Measurements from ENCODE around the gene SMS. TPM values are rescaled to one million over a fixed set of nuclear protein-coding genes. Genes with fewer than 3 reads are reported as not detected.

Gene SMS
- total RNA-seq, 2 experiments from 2014 or later: 175 to 184 TPM

DNA sequence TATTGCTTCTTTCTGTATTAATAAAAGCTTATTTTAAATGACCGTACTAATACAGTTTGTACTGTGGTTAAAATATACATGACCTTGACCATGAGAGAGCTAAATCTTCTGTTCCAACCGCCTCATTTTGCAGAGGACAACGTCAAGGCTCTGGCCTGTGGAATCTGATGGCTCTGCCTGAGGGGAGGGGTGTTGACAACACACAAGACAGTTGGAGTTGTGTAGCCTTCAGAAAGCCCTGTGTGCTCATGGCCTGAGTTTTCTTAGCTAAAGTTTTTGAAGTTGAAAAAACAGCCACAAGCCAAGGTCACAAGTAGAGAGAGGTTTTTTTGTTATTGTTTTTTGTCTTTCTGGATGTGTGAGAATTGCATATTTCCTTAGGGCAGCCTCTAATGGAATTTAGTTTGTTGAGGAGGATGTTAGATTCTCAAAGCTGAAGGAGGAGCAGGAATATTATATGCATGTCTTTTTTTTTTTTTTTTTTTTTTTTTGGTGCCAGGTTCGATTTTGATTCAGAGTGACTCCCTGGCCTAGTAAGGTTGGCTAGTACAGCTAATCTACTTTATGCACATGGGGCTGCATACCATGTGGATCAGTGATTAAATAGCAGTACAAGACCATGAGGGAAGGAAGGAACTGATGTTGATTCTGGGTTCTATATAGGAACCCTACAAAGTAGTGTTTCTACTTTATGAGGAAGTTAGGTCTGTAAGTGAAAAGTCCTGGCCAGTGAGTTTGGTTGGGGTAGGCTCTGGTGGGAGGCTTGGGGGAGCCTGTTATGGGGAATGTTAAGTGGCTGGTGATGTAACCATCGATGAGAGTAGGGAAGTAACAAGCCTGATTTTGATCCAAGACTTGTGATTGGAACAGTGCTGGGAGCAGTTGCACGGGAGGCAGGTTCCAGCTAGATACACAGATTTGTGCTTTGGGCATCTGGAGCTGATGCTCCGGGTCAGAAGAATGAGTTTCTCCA is 20.3 kb downstream of the SMS start:
- peak overlapping the region; percentile 43 for H3K27ac Mint-ChIP-seq
- peaks cover 16% of the 10 kb centered on the region for H3K36me3 Mint-ChIP-seq (ENCODE audit: low read depth)
- ChIA-PET POLR2A (interaction anchor here (0.7 to 1.1 kb wide), 2 partner anchors 12 to 14 kb away, joined by 3 read pairs; no protein-coding TSS in a partner anchor), CTCF (interaction anchor here (0.8 kb wide), 1 partner anchor 24 kb away, joined by 3 read pairs; no protein-coding TSS in a partner anchor)
- ATAC-seq (no peak), DNase-seq (no peak)
- no peaks in the 10 kb centered on the region for H3K9me3 Mint-ChIP-seq
- TF ChIP-seq, protein P1, sequence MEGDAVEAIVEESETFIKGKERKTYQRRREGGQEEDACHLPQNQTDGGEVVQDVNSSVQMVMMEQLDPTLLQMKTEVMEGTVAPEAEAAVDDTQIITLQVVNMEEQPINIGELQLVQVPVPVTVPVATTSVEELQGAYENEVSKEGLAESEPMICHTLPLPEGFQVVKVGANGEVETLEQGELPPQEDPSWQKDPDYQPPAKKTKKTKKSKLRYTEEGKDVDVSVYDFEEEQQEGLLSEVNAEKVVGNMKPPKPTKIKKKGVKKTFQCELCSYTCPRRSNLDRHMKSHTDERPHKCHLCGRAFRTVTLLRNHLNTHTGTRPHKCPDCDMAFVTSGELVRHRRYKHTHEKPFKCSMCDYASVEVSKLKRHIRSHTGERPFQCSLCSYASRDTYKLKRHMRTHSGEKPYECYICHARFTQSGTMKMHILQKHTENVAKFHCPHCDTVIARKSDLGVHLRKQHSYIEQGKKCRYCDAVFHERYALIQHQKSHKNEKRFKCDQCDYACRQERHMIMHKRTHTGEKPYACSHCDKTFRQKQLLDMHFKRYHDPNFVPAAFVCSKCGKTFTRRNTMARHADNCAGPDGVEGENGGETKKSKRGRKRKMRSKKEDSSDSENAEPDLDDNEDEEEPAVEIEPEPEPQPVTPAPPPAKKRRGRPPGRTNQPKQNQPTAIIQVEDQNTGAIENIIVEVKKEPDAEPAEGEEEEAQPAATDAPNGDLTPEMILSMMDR (IDR thresholded peaks at IDR 0.05): no peak
- peaks cover 51% of the 10 kb centered on the region for H3K4me1 Mint-ChIP-seq (ENCODE audit: low read depth)
- no peak overlapping the region for H3K4me3 Mint-ChIP-seq
- no peaks in the 10 kb centered on the region for H3K27me3 Mint-ChIP-seq
- intact Hi-C loops (cut with micrococcal nuclease): no loop called here

DNA sequence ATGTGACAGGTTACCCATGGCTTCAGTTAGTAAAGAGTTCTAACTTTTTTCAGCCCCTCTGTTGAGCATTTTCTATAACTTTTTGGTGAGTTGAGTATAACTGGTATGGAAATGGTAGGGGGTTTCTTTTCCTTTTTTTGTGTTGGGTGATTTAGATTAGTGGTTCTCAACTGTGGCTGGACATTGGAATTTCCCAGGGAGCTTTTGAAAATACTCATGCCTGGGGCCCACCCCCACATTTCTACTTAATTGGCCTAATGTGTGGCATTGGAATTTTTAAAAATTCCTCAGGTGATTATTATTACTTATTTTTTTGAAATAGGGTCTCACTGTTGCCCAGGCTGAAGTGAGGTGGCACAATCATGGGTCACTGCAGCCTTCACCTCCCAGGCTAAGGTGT is 21.9 kb downstream of the SMS start:
- TF ChIP-seq, protein P1 (IDR thresholded peaks at IDR 0.05): no peak
- DNase-seq (no peak), ATAC-seq (no peak)
- Mint-ChIP-seq H3K27me3 (no peaks in the 10 kb centered on the region), H3K27ac (no peak overlapping the region), H3K36me3 (ENCODE audit: low read depth) (peaks cover 23% of the 10 kb centered on the region), H3K9me3 (no peaks in the 10 kb centered on the region), H3K4me1 (ENCODE audit: low read depth) (peaks cover 49% of the 10 kb centered on the region), H3K4me3 (no peak overlapping the region)
- ChIA-PET CTCF (no interaction called here), POLR2A (no interaction called here)
- intact Hi-C loops (cut with micrococcal nuclease): no loop called here

DNA sequence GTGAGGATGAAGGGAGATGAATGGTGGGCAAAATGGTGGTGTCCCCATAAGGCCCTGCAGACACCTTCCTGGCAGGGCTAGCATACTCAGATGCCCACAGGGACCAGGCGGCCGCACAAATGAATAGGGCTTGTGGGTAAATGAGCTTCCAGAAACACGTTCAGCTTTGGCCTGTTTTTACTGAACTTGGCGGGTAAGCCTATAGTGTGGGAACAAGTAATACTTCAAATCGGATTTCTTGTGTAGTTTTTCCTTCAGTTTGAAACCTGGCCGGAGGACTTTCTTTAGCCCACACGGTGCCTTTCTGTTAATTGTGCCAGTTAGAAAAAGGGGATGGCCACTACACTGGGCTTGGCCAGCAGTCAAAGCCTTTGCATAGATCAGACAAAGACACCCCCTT is 22.8 kb downstream of the SMS start:
- Mint-ChIP-seq H3K27ac (no peak overlapping the region), H3K36me3 (ENCODE audit: low read depth) (peaks cover 20% of the 10 kb centered on the region), H3K4me3 (no peak overlapping the region), H3K27me3 (no peaks in the 10 kb centered on the region), H3K4me1 (ENCODE audit: low read depth) (peaks cover 40% of the 10 kb centered on the region), H3K9me3 (no peaks in the 10 kb centered on the region)
- TF ChIP-seq, protein P1 (IDR thresholded peaks at IDR 0.05): no peak
- POLR2A ChIA-PET: no interaction called here
- intact Hi-C loops (cut with micrococcal nuclease): no loop called here
- no peak for ATAC-seq
- CTCF ChIA-PET: no interaction called here
- no peak for DNase-seq

DNA sequence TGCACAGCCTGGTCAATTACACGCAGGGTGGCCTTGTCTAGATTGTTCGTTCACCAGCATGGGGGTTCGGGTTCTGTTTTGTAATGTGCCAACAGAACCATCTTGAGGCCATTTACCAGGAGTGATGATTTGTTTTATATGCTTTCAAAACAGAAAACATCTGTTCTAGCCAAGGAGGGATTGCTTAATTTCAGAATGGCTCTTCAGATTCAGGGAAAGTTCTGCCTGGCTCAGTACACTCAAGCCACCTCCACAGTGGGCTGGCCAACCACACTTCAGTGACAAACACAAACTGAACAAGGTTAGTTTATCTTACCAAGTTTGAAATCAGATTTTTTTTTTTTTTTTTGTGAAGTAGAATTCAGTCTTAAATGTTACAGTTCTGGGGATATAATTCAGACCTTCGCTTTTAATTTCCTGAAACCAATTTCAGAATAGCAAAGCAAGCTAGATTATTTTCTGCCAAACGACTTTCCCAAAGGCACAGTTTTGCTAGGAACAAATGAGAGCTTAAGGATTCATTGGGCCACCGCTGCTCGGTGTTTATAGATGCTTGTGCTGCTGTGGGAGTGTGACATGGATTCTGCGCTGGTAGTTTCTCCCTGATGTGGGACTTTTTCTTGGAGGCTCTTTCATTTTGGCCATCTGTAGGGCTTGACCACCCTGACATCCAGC is 23.4 kb downstream of the SMS start:
- H3K27me3 Mint-ChIP-seq: no peaks in the 10 kb centered on the region
- ATAC-seq (no peak), DNase-seq (no peak)
- H3K27ac Mint-ChIP-seq: no peak overlapping the region
- intact Hi-C loops (cut with micrococcal nuclease): no loop called here
- no peaks in the 10 kb centered on the region for H3K9me3 Mint-ChIP-seq
- POLR2A ChIA-PET: no interaction called here
- TF ChIP-seq, protein P1 (IDR thresholded peaks at IDR 0.05): no peak
- H3K4me3 Mint-ChIP-seq: no peak overlapping the region
- peaks cover 34% of the 10 kb centered on the region for H3K4me1 Mint-ChIP-seq (ENCODE audit: low read depth)
- H3K36me3 Mint-ChIP-seq (ENCODE audit: low read depth): peaks cover 16% of the 10 kb centered on the region
- CTCF ChIA-PET: no interaction called here

DNA sequence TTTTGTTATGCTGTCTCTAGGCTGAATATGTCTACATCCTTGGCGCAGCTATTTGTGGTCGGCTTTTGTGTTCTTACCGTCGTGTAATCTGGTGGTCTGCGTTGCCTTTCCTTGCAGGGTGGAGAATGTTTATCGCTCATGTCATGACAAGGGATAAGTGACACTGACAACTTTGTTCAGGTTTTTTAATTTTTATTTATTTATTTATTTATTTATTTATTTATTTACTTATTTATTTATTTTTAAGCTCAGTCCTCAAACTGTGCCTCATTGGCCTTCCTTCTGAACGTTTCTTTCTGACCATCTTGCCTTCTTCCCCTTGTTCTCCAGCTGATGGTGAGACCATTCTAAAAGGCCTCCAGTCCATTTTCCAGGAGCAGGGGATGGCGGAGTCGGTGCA is 26.4 kb downstream of the SMS start:
- TF ChIP-seq, protein P1 (IDR thresholded peaks at IDR 0.05): no peak
- ChIA-PET POLR2A (interaction anchor here (0.7 kb wide), 1 partner anchor 1908 kb away, joined by 3 read pairs; no protein-coding TSS in a partner anchor), CTCF (no interaction called here)
- no peak overlapping the region for H3K4me3 Mint-ChIP-seq
- peaks cover 22% of the 10 kb centered on the region for H3K36me3 Mint-ChIP-seq (ENCODE audit: low read depth)
- no peak for ATAC-seq
- H3K9me3 Mint-ChIP-seq: no peaks in the 10 kb centered on the region
- H3K27ac Mint-ChIP-seq: no peak overlapping the region
- DNase-seq: no peak
- H3K4me1 Mint-ChIP-seq (ENCODE audit: low read depth): peaks cover 17% of the 10 kb centered on the region
- no peaks in the 10 kb centered on the region for H3K27me3 Mint-ChIP-seq
- intact Hi-C loops (cut with micrococcal nuclease): no loop called here

All from activated CD8-positive, alpha-beta T cell treated with anti-CD3 and anti-CD28 coated beads for 36 hours (primary cell).